OCI-M2 (cell line): ENCODE results near the gene LPCAT1.

ENCODE experiments used
- DNase-seq: peaks from one replicate; lab custom pipeline; 2025; ENCODE audit not compliant: unreplicated experiment; lab: John Stamatoyannopoulos, UW

Gene LPCAT1

DNA sequence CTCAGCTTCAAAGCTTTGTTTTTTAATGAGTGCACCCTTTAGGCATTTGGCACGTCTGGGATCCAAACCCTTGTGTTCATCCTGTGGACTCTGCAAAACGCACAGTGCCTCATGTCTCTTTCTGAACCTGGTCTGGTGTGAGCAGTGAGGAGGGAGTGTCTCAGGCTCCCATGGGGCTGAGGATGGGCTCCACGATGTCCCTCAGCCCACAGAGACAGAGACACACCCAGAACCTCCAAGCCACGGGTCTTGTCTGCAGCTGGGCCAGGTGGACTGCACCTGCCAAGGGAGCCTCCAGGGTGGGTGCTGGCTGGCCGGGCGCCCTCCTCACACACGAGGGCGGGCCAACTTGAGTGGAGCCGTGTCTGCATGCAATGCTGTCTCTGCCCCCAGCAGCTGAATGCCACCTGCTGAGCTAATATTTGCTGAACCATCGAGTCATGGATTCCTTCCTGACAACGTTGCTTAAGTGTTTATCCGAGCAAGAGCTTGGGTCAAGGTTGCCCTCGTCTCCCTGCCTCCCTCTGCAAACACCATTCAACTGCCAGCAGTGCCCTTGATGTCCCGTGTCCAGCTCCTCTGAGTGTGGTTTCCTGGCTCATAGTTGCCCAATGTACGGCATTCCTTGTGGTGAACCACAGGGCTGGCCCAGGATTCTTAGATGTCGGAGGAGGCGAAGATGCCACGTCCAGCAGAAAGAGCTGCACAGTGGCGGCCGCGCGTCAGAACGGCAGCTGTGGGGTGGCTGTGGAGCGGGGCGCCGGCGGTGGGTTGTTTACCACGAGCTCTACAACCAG, 31.4 kb upstream of the LPCAT1 start:
- DNase-seq: no peak

- no peak for DNase-seq
These were observed 30.7 kb upstream of the LPCAT1 start for GRCh38 chr5:1554410-1554967.

- DNase-seq: no peak
These were observed 30.0 kb upstream of the LPCAT1 start for GRCh38 chr5:1553539-1554409.

DNA sequence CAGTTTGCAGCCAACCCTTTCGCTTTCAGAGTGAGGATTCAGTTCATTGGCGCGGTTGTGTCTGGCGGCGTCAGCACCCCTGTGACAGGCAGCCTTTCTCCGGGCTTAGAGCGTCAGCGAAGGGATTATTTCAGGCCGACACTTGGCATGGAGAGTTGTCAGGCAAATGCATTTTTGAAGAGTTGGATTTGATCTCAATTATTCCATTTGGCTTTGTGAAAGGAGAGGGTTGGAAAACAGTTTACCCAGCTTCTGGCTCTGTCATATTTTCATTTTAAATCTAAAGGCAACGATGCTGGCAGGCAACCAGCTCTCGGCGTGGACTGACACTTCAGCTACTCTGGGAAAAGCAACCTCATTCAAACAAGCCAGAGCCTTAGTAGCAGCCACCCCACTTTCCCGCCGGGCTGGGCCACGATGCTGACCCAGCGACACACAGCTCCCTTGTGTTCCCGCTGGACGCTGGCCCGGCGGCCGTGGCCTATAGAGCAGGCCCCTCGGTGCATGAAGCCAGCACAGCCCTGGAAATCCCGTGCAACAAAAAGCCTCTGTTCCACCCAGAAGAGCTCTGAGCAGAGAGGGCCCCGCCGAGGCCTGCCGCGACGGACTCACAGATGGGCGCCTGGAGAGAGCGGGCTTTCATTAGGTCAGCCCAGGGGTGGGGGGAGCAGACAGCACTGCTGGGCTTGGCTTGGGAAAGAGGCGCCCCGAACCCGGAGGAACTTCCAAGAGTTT, 28.9 kb upstream of the LPCAT1 start:
- DNase-seq: no peak

- no peak for DNase-seq
These were observed 27.9 kb upstream of the LPCAT1 start for GRCh38 chr5:1551426-1552301.

GRCh38 chr5:1550287-1551076, 26.7 kb upstream of the LPCAT1 start:
- no peak for DNase-seq

- no peak for DNase-seq
These were observed 25.8 kb upstream of the LPCAT1 start for GRCh38 chr5:1549475-1550030.

DNA sequence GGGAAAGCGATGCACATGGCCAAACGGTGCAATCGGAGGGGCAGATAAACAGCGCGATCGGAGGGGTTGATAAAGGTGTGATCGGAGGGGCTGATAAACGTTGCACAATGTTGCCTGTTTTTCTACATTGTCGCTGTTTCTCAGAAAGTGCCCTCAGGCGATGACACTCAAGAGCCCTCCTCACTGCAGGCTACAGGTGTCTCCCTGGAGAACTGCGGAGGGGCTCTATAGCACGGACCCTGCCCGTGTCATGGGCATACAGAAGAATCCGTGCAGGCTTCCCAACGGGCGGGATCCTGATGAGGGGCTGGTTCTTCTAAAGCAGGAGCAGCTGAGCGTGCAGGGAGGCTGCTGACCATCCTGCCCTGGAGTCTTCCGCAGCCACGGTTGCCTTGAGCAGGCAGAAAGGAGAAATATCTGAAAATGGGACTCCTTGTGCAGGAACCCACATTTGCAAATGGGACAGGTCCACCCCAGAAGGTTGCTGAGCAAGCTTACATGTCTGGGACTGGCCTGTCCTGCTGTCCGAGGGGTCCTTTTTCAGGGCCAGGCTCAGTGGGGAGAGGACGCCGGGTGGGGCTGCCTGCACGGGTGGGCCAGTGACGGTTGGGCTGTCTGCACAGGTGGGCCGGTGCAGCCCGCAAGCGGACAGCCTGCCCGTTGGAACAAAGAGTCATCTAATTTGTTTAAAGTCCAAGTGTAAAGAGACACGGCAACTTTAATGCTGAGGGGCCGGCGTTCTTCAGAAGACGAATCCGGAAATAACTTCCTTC, 25.1 kb upstream of the LPCAT1 start:
- no peak for DNase-seq

GRCh38 chr5:1547655-1548054, 23.9 kb upstream of the LPCAT1 start:
- no peak for DNase-seq

DNA sequence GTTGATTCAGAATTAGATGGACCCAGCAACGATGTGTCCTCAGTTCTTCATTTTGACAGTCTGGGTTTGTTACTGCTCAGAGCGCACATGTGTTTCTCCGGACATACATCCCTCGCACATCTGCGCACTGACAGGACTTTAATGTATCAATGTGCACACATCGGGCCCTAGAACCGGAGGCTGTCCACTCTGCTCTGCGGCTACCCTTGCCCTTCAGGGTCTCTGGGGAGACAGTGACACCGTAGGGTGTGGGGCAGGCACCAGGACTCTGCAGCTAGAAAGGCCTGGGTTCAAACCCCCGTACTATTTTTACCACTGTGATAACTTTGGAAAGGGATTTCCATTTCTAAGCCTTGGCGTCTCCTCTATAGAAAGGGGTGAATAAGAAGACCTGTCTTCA, 23.5 kb upstream of the LPCAT1 start:
- DNase-seq: no peak

DNA sequence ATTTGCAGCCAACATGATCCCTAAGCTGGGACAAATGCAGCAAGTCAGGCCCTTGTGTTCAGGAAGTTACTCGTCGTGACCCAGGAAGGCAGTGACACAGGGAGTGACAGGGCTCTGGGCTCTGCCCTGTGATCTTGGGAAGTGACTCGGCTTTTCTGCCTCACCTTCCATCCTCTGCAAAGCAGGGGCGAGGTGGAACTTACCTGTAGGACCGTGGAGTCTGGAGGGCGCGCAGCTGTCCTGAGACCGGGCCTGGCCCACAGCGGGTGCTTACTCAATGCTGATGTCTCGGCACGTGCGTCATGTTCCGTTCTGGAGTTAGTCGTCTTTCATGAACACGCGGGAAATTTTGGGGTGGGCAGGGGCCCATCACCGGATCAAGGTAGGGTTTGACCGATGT, 22.8 kb upstream of the LPCAT1 start:
- no peak for DNase-seq

DNA sequence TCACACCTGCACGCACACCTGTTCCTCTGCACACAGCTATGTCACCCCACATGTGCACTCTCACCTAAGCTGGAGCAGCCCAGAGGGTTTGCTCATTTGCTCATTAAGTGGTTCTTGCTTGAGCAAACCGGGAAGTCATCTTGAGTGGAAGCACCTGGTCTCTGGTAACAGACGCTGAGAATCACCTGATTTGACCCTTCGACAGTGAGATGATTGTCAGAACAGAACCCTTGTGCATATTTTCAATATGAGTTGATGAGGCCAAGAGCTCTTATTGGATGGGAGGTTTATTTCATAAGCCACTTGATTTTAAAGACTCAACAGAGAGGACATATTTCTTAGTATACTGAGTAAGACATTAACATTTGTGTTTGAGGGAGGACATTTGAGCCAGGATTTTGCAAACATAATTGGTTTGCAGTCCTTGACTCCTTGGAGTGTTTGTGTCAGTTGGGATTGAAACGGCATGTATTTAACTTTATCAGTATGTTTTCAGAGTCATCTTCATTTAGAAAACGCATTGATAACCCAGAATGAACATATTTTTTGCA, 22.1 kb upstream of the LPCAT1 start:
- no peak for DNase-seq

DNA sequence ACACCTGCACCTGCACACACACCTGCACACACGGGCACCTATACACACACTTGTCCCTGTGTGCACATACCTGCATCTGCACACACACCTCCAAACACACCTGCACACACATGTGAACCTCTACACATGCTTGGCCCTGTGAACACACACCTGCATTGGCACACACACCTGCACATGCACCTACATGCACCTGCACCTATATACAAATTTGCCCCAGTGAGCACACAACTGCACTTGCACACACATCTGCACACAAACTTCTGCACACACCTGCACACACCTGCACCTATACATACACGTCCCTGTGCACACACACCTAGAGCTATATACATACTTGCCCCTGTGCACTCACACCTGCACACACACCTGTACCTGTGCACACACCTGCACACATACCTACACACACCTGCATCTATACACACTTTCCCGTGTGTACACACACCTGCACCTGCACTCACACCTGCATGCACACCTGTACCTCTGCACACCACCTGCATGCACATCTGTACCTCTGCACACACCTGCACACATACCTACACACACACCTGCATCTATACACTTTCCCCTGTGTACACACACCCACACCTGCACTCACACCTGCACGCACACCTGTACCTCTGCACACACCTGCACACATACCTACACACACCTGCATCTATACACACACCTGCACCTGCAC, 21.5 kb upstream of the LPCAT1 start:
- DNase-seq: no peak

GRCh38 chr5:1544294-1544961, 20.7 kb upstream of the LPCAT1 start:
- DNase-seq: no peak

- DNase-seq: no peak
These were observed 19.9 kb upstream of the LPCAT1 start for GRCh38 chr5:1543398-1544293.

GRCh38 chr5:1542781-1543180, 19.0 kb upstream of the LPCAT1 start:
- no peak for DNase-seq
